GM19238 (cell line): ENCODE measurements around the gene AGPAT2.

Experiments
- DNase-seq: peaks from one replicate; pipeline ENCODE4 v3.0.0; 2011; ENCODE audit warnings: low spot score; ENCODE audit not compliant: insufficient read length

The AGPAT2 gene

GRCh38 chr9:136662656-136663581, 24.3 kb downstream of the AGPAT2 start, which contains the start of gene EGFL7:
TSS of gene EGFL7 (plus strand) at chr9:136662916. CDS start at chr9:136668283, 5,367 bp downstream.
- DNase-seq = no peak

DNA sequence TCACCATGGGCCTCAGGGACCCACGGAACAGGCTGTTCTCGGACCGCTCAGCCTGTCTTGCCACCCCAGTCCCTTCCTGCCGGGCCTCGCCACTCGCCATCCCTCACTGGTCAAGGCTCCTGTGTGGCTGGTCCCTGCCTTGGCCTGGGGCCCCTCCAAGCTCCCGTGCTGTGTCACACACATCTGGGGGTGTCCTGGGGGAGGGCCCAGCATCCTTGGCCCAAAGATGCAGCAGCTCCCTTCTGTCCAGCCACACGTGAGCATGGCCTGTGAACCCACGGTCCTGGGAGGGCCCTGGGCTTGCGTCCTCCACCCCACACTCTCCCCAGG, 25.0 kb downstream of the AGPAT2 start:
- no peak for DNase-seq

- DNase-seq = no peak
These were observed 25.5 kb downstream of the AGPAT2 start for GRCh38 chr9:136661641-136662325.

DNA sequence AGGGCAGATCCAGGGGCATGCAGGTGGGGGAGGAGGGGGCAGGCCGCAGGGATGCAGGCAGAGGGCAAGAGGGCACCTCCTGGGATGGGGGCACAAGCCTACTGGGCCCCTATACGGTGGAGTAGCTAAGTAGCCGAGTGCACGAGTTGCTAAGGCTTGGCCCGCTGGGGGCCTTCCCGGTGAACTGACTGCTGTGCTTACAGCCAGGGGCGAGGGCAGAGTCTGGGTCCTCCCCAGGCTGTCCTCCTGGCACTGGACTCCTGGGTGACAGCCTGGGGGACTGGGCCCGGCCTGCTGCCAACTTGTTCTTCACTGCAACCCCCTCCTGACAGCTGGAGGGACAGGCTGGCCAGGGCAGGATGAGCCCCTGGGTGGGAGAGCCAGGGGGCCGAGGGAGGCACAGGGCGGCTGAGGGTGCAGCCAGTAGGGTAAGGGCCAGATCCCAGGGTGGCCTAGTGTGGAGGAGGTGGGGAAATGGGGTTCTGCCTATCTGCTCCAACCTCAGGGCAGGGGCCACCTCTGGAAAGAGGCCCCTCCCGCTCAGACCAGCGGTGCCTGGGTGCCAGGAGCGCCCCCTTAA, 26.2 kb downstream of the AGPAT2 start:
- DNase-seq = no peak

DNA sequence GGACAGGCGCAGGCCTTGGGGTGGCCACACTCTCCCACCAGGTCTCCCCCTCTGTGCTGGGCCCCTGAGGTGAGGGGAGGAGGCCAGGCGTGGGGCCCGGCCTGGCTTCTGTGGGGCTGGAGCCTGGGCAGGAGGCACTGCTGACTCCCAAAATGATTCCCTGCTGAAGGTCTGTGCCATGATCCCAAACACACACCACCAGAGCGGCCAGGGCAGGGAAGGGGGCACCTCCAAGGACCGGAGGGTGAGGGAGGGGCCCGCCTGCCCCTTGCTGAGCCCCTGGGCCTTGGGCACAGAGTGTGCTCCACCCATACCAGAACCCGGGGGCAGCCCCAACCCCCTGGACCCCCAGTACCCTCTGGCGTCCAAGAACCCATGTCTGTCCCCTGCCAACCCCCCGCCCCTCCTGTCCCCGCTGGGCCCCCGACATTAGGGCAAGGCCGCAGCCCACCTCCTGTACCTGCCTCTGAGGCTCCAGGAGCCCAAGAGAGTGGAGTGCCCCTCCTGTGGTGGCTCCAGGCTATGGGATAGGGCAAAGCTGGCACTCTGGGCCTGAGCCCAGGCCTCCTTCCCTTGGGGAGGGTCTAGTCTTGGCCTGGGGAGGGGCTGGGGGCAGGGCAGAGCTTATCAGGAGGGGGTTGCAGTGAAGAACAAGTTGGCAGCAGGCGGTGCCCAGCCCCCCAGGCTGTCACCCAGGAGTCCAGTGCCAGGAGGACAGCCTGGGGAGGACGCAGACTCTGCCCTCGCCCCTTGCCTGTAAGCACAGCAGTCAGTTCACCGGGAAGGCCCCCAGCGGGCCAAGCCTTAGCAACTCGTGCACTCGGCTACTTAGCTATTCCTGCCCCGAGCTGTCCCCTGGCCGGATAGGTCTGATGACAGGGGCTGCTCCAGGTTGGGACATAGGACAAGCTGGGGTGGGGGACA, 27.1 kb downstream of the AGPAT2 start:
- no peak for DNase-seq

- no peak for DNase-seq
These were observed 28.3 kb downstream of the AGPAT2 start for GRCh38 chr9:136658849-136659535.

DNA sequence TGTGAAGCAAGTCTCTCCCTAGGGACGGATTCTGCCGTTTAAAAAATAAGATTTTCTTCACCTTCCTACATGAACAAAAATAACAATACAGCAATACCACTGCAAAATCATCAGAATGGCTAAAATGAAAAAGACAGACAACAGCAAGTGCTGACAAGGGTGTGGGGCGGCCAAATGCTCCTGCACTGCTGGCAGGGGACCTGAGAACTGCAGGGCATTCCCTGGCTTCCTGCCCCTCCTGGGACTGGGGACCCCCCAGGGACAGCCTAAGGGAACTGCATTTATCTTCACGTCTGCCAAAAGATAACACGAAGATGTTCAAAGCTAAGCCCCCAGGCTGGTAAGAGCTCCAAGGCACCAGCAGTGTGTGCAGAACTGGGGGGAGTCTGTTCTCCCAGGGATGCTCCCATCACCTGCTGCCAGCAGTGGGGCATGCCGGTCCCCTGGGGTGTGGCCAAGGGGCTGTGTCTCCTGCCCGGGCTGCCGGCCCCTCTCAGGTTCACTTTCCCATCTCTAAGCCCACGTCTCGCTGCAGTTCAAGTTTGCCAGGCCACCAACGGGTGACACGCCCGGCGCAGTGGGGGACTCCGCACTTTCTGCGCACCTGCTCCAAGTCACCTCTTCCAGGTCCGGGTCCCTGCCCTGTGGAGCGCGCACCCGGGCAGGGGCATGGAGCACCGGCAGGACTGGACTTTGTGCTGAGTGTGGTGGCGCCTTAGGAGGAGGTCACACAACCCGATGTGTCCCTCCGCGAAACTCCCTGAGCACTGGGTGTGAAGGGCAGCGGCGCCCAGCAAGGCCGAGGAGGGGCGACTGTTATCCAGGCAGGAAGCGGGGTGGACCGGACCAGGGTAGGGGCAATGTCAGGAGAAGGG, 29.0 kb downstream of the AGPAT2 start:
- DNase-seq = no peak

- no peak for DNase-seq
These were observed 30.3 kb downstream of the AGPAT2 start for GRCh38 chr9:136656795-136657611.

GRCh38 chr9:136656183-136656738, 31.0 kb downstream of the AGPAT2 start:
- DNase-seq = no peak

- no peak for DNase-seq
These were observed 31.6 kb downstream of the AGPAT2 start for GRCh38 chr9:136655536-136656182.

- DNase-seq = no peak
These were observed 32.3 kb downstream of the AGPAT2 start for GRCh38 chr9:136654820-136655535.

DNA sequence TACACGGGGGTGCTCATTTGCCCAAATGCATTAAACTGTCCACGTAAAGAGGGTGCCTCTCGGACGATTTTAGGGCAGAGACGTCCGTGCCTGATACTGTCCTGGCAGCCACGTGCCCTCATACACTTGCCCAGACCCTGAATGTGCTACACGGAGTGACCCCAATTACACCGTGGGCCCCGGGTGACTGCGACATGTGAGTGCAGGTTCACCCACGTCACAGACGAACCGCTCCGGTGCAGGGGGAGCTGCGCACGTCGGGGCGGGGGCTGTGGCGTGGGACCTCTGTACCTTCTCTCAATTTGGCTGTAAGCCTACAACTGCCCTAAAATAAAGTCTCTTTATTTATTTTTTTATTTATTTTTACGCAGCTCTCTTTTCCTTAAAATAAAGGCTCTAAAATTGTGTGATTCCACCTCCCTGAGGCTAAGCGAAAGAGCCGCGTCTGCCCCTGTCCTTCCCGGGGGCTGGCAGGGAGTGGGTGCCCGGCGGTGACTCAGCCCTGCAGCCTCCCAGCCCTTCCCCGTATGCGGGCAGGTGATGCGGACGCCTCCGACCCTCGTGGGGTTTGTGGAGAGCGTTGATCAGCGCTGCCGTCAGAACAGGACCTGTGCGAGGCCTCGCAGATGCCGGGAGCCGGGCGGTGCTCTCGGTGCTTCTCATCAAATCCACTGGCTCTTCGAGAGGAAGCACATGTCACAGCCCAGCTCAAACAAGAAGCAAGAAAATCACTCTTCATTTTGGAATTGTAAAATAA, 33.8 kb downstream of the AGPAT2 start:
- DNase-seq = no peak

GRCh38 chr9:136651860-136652259, 35.4 kb downstream of the AGPAT2 start:
- DNase-seq = no peak

DNA sequence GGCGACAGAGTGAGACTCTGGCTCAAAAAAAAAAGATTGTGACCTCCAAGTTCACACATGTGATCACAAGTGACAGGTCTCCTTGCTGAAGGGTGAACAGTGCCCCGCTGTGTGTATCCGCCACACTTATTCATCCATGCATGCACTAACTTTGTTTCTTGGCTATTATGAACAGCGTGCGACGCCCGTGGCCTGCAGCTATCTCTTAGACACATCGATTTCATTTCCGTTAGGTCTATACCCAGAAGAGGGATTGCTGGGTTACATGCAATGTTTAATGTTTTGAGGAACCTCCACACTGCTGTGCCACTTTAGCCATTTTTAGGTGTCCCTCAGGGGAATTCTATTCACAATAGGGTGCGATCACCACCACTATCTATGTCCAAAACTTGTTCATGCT, 36.6 kb downstream of the AGPAT2 start:
- DNase-seq = no peak

GRCh38 chr9:136650021-136650420, 37.2 kb downstream of the AGPAT2 start:
- DNase-seq = no peak

DNA sequence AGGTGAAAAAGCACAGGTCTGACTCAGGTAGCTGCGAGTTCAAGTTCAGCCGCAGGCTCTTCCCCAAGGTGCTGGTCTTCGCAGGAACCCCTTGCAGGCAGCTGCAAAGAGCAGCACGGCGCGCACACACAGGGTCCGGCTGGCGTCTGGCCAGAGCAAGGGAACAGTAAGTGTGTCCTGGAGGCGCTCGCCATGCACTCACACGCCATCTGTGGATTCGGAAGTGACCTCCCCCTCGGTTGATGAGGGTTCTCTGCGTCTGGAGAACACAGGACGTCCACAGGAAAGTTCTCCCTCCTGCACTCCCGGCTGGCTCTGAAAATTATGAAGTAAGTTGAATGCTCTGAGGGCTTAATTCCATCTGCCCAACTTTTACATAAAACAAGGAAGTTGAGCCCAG, 38.5 kb downstream of the AGPAT2 start:
- DNase-seq = no peak
